GM21390 (cell line): ENCODE measurements around the gene OBI1.

Experiments
- ATAC-seq: cut with Tn5 transposase; IDR thresholded peaks from one replicate; pipeline ENCODE4 v1.9.1; 2021; ENCODE audit not compliant: unreplicated experiment

Gene OBI1

DNA sequence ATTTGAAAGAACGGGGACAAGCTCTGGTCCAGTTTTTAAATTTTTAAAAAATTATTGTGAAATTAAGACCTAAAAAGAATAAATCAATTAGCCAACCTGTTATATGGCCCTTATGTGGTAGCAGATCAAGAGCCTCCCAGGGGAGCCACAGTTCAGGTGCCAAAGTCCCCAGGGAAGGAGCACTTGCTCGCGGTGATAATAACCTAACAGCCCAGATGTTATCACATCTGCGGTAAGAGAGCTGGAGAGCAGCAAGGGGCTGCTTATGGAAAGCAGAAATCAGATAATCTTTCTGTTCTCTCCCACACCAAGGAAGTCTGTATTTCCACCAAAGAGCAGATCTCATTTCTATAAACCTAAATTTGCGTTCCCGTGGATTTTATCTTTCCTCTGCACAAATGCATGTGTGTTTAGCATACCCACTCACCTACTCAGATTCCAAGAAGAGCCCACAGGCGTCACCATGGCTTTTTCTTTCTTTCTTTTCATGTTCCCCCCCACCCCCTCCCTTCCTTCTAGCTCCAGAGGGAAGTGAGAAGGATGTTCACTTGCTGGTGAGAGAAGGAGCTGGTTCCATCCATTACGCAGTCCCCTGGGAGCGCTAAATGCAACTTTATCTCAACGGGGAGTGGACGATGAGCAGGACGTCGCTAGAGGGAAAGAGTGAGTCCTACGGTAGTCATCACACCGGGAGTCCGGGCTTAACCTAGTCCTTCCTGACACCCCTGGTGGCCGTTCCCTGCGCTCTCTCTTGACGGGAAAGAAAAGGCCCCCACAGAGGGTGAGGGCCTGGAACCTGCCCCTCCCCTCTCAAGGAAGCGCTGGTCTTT, 54.0 kb downstream of the OBI1 start:
- no peak for ATAC-seq

DNA sequence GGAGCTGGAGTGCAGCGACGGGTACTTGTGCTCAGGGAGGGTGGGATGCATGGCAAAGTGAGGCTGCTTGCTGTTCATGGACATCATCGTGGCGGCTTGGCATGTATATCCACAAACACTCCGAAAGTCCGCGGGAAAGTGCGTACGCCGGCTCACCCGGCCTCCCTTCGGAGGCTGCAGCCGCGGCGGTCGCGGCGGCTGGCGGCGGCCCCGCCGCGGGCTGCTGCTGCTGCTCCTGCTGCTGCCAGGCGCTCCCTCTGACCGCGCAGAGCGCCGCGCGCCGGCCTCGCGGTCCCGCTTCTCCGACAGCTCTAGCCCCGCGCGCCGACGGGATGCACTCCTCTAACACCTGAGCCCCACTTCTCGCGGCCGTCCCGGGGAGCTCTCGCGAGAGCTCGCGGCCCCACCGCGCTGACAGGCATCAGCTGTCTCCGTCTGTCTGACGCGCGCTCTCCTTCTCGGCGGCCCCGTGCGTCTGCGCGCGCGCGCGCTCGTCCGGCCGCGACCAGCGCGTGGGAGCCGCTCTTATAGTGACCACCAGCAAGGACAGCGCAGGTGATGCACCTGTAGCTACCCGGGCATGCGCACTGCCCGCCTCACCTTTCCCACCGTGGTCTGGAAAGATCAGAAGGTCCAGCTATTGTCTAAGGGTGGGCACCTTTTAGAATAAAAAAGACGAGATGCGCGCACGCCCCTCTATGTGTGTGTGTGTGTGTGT, 55.6 kb downstream of the OBI1 start, which contains the start of gene POU4F1:
TSS of gene POU4F1 (minus strand) at position 313 of the 718 bp plus-strand sequence. CDS start at position 87, 226 bp downstream.
- peak; percentile 86 for ATAC-seq

GRCh38 chr13:78602561-78603239, 56.3 kb downstream of the OBI1 start:
- peak; percentile 25 for ATAC-seq

DNA sequence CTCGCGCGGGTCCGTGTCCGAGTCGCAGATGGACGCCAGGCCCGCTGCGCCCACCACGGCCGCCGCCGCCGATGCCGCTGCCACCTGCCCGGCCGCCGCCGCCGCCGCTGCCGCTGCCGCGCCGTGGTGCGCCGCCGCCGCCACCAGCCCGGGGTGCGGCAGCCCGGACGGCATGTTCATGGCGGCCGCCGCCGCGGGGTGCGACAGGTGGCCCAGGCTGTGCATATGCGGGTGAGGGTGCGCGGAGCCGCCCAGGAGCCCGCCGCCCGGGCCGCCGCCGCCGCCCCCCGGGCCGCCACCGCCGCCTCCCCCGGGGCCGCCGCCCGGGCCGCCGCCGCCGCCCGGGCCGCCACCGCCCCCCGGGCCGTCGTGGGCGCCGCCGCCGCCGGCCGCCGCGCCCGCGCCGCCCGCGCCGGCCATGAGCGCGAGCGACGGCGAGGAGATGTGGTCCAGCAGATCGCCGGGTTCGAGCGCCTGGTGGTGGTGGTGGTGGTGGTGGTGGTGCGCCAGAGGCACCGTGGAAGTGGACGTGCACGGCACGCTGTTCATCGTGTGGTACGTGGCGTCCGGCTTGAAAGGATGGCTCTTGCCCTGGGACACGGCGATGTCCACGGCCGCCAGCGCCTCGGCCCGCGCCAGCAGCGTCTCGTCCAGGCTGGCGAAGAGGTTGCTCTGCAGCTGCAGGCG, 56.9 kb downstream of the OBI1 start:
- no peak for ATAC-seq

DNA sequence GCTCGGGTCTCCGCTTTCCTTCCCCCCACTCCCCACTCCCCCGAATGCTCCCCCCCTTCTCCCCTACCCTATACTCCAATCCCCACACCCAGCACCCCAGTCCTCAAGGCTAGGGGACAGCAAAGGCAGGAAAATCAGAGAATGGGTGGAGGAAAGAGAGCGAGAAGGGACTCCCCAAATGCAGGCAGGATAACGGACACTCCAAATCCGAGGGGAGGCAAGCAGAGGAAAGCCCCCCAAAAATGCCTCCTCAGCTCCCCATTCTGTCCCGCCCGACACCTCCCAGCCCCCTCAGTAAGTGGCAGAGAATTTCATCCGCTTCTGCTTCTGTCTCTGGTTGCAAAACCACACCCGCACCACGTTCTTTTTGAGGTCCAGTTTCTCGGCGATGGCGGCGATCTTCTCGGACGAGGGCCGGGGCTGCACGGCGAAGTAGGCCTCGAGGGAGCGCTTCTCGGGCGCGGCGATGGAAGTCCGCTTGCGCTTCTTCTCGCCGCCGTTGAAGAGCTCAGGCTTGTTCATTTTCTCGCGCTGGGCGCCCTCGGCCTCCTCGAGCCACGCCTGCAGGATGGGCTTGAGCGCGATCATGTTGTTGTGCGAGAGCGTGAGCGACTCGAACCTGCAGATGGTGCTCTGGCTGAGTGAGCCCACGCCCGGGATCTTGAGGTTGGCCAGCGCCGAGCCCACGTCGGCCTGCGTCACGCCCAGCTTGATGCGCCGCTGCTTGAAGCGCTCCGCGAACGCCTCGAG, 57.7 kb downstream of the OBI1 start:
- ATAC-seq, result no peak

DNA sequence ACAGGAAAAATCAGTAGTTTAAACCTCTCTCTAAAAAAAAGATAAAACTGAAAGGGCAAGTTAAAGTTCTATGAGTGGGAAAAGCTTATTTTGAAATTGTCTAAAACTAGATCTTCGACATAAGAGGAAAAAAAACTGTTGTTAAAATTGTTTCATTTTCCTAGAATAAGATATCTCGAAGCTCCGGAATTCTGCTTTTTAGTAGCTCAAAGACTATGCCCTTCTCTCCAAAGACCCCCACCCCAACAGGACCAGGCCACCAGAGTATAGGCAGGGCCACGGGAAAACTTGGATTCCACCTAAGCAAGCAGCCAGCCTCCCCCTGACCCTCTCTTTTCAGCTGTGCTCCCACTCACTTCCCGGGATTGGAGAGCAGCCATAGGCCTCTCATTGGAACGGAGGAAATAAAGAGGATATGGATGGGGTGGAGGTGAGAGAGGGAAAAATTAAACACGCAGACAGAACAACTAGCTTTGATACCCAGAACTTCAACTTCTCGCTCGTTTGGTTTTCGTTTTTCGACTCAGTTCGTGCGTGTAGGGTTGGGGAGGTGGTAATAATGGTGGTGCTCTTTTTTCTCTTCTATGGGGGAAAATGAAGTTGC, 58.6 kb downstream of the OBI1 start:
- ATAC-seq, result no peak

DNA sequence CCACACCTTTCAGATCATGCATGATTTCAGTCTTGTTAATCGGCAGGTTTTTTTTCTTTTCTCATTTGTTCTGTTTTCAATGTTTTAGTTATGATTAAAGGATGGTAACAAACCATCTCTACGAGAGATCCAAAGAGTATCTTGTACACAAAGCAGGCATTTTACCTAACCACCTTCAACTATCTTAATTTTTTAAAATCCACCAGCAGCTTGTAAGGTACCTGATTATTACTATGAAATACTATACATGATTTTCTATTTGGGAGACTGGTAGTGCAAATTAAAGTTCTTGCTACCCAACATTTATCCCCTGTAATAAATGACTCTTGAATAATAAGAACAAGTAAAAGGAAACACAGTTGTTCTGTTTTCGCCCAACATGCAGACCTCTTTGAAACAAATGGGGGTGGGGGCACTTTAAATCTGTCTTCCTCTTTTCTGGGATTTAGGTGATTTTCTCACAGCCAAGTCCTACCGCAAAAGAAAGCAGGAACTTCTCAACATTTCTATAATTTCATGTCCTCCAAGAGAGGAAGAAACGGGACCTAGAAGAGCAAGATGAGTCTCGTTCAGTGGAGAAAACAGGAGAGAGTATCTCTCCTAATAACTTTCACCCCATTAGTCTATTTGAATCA, 59.2 kb downstream of the OBI1 start:
- no peak for ATAC-seq

- ATAC-seq, result no peak
These were observed 59.9 kb downstream of the OBI1 start for GRCh38 chr13:78598966-78599644.

GRCh38 chr13:78598116-78598781, 60.7 kb downstream of the OBI1 start:
- no peak for ATAC-seq

DNA sequence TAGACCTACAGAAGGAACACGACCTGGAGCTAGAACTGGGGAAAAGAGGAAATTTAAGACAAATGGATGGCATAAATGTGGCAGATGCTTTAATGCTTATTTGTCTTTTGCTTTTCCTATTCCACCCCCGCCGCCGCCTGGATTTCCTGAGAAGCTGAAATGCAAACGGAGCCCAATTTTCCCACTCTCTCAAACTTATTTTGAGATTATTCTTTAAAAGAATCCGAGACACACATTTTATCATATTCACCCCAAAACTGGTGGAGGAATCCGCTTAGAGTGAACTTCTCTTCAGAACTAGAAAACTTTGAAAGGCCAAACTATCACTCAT, 61.4 kb downstream of the OBI1 start:
- ATAC-seq, result no peak

- ATAC-seq, result no peak
These were observed 62.0 kb downstream of the OBI1 start for GRCh38 chr13:78596736-78597601.

- no peak for ATAC-seq
These were observed 62.6 kb downstream of the OBI1 start for GRCh38 chr13:78596399-78596735.

GRCh38 chr13:78595495-78596398, 63.2 kb downstream of the OBI1 start:
- ATAC-seq, result no peak

GRCh38 chr13:78594456-78594975, 64.4 kb downstream of the OBI1 start:
- ATAC-seq, result no peak

DNA sequence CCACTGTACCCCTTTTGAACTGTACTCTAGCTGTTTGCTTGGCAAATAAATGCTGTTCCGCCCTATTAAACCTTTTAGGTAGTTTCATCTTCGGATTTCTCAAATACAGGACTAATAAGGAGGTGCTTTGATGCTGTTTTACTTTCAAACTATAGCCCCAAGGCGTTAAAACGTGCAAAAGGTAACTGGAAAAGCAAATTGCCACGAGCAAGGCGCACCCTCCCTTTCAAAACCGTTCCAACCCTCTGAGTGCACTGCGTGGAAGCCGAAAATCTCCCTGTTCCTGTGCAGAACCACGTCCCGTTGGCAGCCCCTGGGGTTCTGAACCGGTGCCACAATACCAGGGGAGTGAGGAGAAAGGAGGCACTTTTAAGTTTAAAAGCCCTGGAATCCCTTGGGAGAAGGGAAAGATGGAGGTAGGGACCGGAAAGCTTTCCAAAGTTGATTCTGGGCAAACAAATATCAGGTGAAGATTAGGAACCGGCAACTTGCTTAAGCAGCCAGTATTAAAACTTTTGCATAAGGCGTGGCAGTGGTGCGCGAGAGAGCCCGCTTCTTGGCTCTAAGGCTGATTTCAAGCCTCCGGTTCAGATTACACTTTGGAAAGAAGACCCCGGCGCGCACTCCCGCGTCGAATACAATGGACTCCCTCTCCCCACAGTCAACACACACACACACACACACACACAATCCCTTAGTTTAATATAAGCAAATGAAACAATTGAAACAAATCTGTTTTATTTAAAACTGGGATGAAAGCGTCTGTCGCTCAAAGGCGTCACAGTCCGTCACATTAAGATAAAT, 65.1 kb downstream of the OBI1 start:
- ATAC-seq, result no peak

GRCh38 chr13:78593129-78593528, 65.8 kb downstream of the OBI1 start:
- no peak for ATAC-seq
